Caco-2 (cell line): Measurements from ENCODE around the gene ACSM3. TPM values are rescaled to one million over a fixed set of nuclear protein-coding genes. Genes with fewer than 3 reads are reported as not detected.

ENCODE experiments used
- BruUV-seq: library from RNA; stranded (reverse); fragments of 400-500 nt; replicated peaks from 2 replicates; lab custom pipeline; 2021; lab: Mats Ljungman, UMichigan
- CTCF ChIA-PET: fragments of 300-600 bp; sonication (Branson Sonifier 250); formaldehyde crosslinking; loops from one replicate; lab custom pipeline; 2022; ENCODE audit warnings: antibody characterized with exemption; lab: Charles Lee
- POLR2A ChIA-PET: fragments of 300-600 bp; sonication (Branson Sonifier 250); formaldehyde crosslinking; loops from one replicate; lab custom pipeline; 2022; ENCODE audit warnings: antibody characterized with exemption; lab: Charles Lee
- DNase-seq, 2 experiments: peaks; one replicate each; pipeline versions ENCODE4 v3.0.0 to v3.0.0-alpha.2; 2020 to 2022
- H3K27me3 ChIP-seq: replicated peaks from 2 replicates; pipeline ENCODE4 v1.6.0; 2011; ENCODE audit warnings: low read length; ENCODE audit not compliant: control insufficient read depth, insufficient read depth
- H3K36me3 ChIP-seq: 2 replicates; pipeline ENCODE4 v1.5.1; 2011; ENCODE audit warnings: low read length; ENCODE audit not compliant: control insufficient read depth, insufficient read depth
- H3K4me1 ChIP-seq: fragments of 250-450 bp; sonication (Bioruptor Pico); 2 replicates; pipeline ENCODE4 v1.5.1; 2020; ENCODE audit warnings: mild to moderate bottlenecking
- H3K4me3 ChIP-seq: 2 replicates; pipeline ENCODE4 v1.5.1; 2011; ENCODE audit warnings: low read depth, mild to moderate bottlenecking, control low read depth, low read length
- H3K9me3 ChIP-seq: fragments of 250-450 bp; sonication (Bioruptor Pico); 2 replicates; pipeline ENCODE4 v1.5.1; 2020; ENCODE audit warnings: mild to moderate bottlenecking, moderate library complexity
- H3K27ac Mint-ChIP-seq: one replicate; pipeline ENCODE4 v1.8.0; 2022; ENCODE audit warnings: mixed read lengths; ENCODE audit not compliant: unreplicated experiment
- H3K27me3 Mint-ChIP-seq: one replicate; pipeline ENCODE4 v1.8.0; 2022; ENCODE audit warnings: mixed read lengths; ENCODE audit not compliant: insufficient read depth, unreplicated experiment
- H3K36me3 Mint-ChIP-seq: one replicate; pipeline ENCODE4 v1.8.0; 2022; ENCODE audit warnings: mild to moderate bottlenecking, mixed read lengths; ENCODE audit not compliant: insufficient read depth, unreplicated experiment
- H3K4me1 Mint-ChIP-seq: one replicate; pipeline ENCODE4 v1.8.0; 2022; ENCODE audit warnings: low read depth, mixed read lengths; ENCODE audit not compliant: unreplicated experiment
- H3K4me3 Mint-ChIP-seq: one replicate; pipeline ENCODE4 v1.8.0; 2022; ENCODE audit warnings: mild to moderate bottlenecking, moderate library complexity, mixed read lengths; ENCODE audit not compliant: unreplicated experiment
- H3K9me3 Mint-ChIP-seq: one replicate; pipeline ENCODE4 v1.8.0; 2022; ENCODE audit warnings: mixed read lengths; ENCODE audit not compliant: unreplicated experiment
- intact Hi-C: fragments of 100-400 bp; cut with micrococcal nuclease; formaldehyde crosslinking; loops from one replicate; pipeline ENCODE4 v1.10.0; 2022; ENCODE audit not compliant: unreplicated experiment
- total RNA-seq: library from RNA; stranded (reverse); gene quantifications from 2 replicates; pipeline ENCODE4 v1.2.3, GENCODE V29; 2022
- TF ChIP-seq, protein P1 (sequence below), 2 experiments: fragments of 200-600 bp in 1 of 2; IDR thresholded peaks; 1 replicate in 1 of 2; 2 replicates in 1 of 2; pipeline versions ENCODE4 v1.5.1 to v1.8.0; 2011 to 2022; ENCODE audit warnings: antibody characterized with exemption in 1 of 2, control low read depth in 1 of 2, inconsistent platforms in 1 of 2, low read depth in 1 of 2, low read length in 1 of 2, mild to moderate bottlenecking in 1 of 2, moderate library complexity in 1 of 2; ENCODE audit not compliant: insufficient read depth in 1 of 2, severe bottlenecking in 1 of 2, unreplicated experiment in 1 of 2

The ACSM3 gene
- total RNA-seq, 1 experiment from 2014 or later, result 6.9 TPM

DNA sequence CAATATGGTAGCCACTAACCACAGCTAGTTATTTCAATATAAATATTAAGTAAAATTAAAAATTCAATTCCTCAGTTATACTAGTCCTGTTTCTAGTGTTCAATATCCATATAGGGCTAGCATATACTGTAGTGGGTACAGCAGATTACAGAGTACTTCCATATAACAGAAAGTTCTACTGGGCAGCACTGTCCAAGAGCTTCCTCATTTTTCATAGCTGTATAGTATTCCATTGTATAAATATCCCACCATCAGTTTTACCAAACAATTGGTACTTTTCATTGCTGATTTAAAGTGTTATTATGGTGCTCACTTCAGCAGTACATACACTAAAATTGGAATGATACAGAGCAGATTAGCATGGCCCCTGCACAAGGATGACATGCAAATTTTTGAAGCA lies 20.4 kb downstream of the ACSM3 start:
- Histone ChIP-seq H3K36me3 (no peaks in the 10 kb centered on the region), H3K27me3 (no peaks in the 10 kb centered on the region), H3K4me1 (no peaks in the 10 kb centered on the region), H3K4me3 (no peak overlapping the region), H3K9me3 (no peaks in the 10 kb centered on the region)
- TF ChIP-seq, protein P1, sequence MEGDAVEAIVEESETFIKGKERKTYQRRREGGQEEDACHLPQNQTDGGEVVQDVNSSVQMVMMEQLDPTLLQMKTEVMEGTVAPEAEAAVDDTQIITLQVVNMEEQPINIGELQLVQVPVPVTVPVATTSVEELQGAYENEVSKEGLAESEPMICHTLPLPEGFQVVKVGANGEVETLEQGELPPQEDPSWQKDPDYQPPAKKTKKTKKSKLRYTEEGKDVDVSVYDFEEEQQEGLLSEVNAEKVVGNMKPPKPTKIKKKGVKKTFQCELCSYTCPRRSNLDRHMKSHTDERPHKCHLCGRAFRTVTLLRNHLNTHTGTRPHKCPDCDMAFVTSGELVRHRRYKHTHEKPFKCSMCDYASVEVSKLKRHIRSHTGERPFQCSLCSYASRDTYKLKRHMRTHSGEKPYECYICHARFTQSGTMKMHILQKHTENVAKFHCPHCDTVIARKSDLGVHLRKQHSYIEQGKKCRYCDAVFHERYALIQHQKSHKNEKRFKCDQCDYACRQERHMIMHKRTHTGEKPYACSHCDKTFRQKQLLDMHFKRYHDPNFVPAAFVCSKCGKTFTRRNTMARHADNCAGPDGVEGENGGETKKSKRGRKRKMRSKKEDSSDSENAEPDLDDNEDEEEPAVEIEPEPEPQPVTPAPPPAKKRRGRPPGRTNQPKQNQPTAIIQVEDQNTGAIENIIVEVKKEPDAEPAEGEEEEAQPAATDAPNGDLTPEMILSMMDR (IDR thresholded peaks at IDR 0.05; ENCODE audit: insufficient read depth in 1 of 2, low read depth in 1 of 2, low read length in 1 of 2, severe bottlenecking in 1 of 2, unreplicated experiment in 1 of 2), result no peak
- Mint-ChIP-seq H3K4me3 (no peak overlapping the region), H3K27ac (no peak overlapping the region), H3K9me3 (no peaks in the 10 kb centered on the region), H3K36me3 (no peaks in the 10 kb centered on the region), H3K27me3 (no peaks in the 10 kb centered on the region), H3K4me1 (no peaks in the 10 kb centered on the region)
- BruUV-seq, result no TSS peak
- no peak for DNase-seq
- intact Hi-C loops, result no loop called here
- ChIA-PET POLR2A (no interaction called here), CTCF (no interaction called here)

GRCh38 chr16:20789130-20789529 lies 25.3 kb downstream of the ACSM3 start:
- H3K4me1 Mint-ChIP-seq, result no peaks in the 10 kb centered on the region
- BruUV-seq, result no TSS peak
- H3K27me3 Mint-ChIP-seq, result no peaks in the 10 kb centered on the region
- Histone ChIP-seq H3K4me3 (no peak overlapping the region), H3K36me3 (no peaks in the 10 kb centered on the region), H3K4me1 (no peaks in the 10 kb centered on the region), H3K9me3 (no peaks in the 10 kb centered on the region), H3K27me3 (no peaks in the 10 kb centered on the region)
- H3K9me3 Mint-ChIP-seq, result no peaks in the 10 kb centered on the region
- H3K36me3 Mint-ChIP-seq, result no peaks in the 10 kb centered on the region
- TF ChIP-seq, protein P1 (IDR thresholded peaks at IDR 0.05; ENCODE audit: insufficient read depth in 1 of 2, low read depth in 1 of 2, low read length in 1 of 2, severe bottlenecking in 1 of 2, unreplicated experiment in 1 of 2), result no peak
- no peak overlapping the region for H3K4me3 Mint-ChIP-seq
- ChIA-PET CTCF (no interaction called here), POLR2A (no interaction called here)
- H3K27ac Mint-ChIP-seq, result no peak overlapping the region
- DNase-seq, result no peak
- intact Hi-C loops, result no loop called here

- no peaks in the 10 kb centered on the region for H3K4me1 Mint-ChIP-seq
- H3K4me3 Mint-ChIP-seq, result no peak overlapping the region
- H3K27me3 ChIP-seq, result no peaks in the 10 kb centered on the region
- no peaks in the 10 kb centered on the region for H3K27me3 Mint-ChIP-seq
- ChIA-PET CTCF (no interaction called here), POLR2A (no interaction called here)
- no peak overlapping the region for H3K27ac Mint-ChIP-seq
- no peak overlapping the region for H3K4me3 ChIP-seq
- intact Hi-C loops, result no loop called here
- TF ChIP-seq, protein P1 (IDR thresholded peaks at IDR 0.05; ENCODE audit: insufficient read depth in 1 of 2, low read depth in 1 of 2, low read length in 1 of 2, severe bottlenecking in 1 of 2, unreplicated experiment in 1 of 2), result no peak
- no peaks in the 10 kb centered on the region for H3K4me1 ChIP-seq
- no peak for DNase-seq
- no peaks in the 10 kb centered on the region for H3K9me3 ChIP-seq
- no TSS peak for BruUV-seq
- no peaks in the 10 kb centered on the region for H3K36me3 ChIP-seq
- no peaks in the 10 kb centered on the region for H3K36me3 Mint-ChIP-seq
- H3K9me3 Mint-ChIP-seq, result no peaks in the 10 kb centered on the region
Observed at GRCh38 chr16:20791923-20792612, 28.3 kb downstream of the ACSM3 start.
